ENCODE measurements around the gene SRSF7.

GRCh38 chr2:38712413-38712812 lies 38.7 kb downstream of the SRSF7 start:
- TF ChIP-seq, protein P1, sequence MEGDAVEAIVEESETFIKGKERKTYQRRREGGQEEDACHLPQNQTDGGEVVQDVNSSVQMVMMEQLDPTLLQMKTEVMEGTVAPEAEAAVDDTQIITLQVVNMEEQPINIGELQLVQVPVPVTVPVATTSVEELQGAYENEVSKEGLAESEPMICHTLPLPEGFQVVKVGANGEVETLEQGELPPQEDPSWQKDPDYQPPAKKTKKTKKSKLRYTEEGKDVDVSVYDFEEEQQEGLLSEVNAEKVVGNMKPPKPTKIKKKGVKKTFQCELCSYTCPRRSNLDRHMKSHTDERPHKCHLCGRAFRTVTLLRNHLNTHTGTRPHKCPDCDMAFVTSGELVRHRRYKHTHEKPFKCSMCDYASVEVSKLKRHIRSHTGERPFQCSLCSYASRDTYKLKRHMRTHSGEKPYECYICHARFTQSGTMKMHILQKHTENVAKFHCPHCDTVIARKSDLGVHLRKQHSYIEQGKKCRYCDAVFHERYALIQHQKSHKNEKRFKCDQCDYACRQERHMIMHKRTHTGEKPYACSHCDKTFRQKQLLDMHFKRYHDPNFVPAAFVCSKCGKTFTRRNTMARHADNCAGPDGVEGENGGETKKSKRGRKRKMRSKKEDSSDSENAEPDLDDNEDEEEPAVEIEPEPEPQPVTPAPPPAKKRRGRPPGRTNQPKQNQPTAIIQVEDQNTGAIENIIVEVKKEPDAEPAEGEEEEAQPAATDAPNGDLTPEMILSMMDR (IDR thresholded peaks at IDR 0.05) = no peak
- TF ChIP-seq POLR2A (IDR thresholded peaks at IDR 0.05) = no peak
- TF ChIP-seq POLR2AphosphoS5 (IDR thresholded peaks at IDR 0.05) = no peak
